ENCODE measurements around the gene ATG9B.

Gene ATG9B

GRCh38 chr7:150977382-150978125 lies 46.7 kb downstream of the ATG9B start:
- no peak for DNase-seq

- no peak for DNase-seq
Measured at GRCh38 chr7:150976529-150977381, 47.5 kb downstream of the ATG9B start.

DNA sequence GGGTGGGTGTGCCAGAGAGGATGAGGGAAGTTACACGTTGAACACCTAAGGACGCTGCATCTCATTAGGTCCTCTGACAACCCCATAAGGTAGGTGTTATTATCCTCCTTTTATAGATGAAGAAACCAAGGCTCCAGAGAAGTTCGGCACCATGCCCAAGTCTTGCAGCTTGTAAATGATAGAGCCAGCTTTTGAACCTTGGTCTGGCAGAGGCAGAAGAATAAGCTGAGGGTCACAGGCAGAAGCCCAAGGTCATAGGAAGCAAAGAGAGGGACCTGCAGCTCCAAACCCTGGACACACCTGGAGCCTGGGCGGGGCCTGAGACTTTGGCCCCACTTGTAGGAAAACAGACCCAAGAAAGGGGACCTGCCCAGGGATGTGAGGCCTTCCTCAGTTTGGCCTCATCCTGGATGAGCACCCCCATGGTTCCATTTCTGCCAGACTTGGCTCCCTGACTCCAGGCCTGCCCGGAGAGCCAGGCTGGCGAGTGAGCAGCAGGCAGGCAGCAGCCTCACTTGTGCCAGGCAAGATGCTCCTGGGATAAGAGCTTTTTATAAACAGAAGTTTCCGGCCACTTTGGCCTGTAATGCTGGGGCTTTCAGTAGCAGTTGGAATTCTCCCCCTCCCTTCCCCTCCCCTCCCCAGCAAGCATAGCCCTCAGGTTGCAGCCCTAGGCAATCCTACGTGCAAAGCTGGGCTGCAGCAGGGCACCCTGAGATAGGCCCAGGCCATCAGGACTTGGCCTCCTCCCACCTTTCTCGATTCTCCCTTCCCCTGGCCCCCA lies 48.6 kb downstream of the ATG9B start:
- no peak for DNase-seq

DNA sequence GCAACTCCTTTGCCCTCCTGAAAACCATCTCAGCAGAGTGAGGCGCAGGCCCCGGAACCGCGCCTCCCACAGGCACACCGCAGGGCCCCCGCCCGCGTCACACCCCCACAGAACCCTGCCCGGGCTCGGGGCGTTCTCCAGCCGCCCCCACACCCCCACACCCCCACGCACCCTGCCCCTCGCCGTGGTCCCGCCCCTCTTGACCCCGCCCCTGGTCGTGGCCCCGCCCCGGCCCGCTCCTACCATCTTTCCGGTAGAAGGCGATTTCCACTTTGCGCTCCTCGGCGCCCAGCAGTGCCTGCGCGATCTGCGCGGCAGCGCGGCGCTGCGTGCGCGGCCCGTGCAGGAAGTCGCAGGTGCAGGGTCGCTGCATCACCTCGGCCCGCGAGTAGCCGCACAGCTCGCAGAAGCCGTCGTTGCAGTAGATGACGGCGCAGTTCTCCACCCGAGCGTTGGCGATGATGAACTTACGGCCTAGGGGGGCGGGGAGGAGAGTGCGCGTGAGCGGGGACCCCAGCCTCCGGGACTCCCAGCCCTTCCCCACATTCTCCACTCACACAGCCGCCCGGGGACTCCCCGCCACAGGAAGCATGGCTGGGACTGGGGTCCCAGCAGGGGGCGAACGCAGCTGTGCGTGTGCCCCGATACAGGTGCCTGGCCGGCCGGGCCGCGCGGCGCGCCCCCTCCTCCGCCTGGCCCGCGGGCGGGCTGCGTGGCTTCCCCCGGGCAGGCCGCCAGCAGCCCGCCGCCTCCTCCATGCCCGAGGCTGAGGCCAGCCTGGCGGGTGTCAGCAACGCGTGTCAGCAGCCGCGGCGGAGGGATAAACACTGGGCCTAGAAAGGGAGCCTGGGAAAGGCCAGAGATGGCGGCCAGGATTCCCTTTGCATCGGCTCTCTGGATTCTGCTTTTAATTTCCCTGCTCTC lies 49.6 kb downstream of the ATG9B start:
- no peak for DNase-seq

DNA sequence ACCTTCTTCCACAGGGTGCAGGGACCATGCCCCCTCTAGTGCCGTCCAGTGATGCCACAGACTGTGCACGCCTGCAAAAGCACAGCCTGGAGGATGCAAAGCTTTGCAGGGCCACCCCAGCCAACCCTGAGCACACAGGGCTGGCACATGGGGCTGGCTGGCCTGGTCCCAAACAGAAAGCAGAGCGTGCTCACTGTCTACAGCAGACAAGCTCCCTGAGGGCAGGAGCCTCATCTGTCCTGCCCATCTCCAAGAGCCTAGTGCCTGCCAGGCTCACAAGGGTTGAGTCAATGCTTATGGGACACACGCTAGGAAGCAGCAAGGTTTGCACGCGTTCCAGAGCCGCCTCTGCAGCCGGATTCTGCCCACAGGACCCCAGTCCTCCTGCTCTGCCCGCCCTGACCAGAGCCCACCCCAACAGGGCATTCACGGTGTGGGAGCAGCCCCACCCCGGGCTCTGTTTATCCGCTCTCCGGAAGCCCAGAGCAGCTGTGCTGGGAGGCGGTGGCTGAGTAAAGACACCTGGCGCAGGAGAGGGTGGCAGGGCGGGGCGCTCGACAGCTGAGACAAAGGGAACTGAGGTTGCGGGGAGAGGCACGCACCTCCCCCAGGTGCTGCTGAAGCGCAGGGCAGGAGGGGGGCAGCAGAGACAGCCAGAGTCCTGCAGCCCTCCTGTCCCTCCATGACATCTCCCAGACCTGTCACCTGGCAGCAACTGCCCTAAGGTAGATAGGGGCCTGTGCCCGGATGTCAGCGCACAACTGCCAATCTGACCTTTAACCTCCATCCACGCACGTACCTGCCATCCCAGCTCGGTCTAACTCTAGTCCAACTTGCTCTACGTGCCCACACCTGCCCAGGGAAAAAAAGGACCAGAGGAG lies 50.5 kb downstream of the ATG9B start:
- no peak for DNase-seq

DNA sequence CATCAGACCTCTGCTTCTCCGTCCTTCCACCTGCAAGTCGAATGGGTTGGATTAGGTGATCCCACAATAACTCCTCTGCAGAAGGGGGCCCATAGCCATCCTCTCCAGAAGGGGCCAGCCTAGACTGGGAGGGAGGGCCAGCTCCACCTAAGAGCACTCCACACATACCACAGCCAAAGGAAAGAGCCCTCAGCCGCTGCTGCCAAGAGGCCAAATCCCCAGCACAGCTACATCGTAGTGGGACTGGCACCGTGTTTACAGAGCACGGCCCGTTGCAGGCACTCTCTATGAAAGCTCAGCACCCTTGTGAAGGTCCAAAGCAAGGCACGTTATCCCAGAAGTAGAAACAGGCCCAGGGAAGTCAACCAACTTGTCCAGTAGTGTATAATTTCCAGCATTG lies 51.6 kb downstream of the ATG9B start:
- no peak for DNase-seq

- DNase-seq, result no peak
Measured at GRCh38 chr7:150972023-150972468, 52.2 kb downstream of the ATG9B start.

DNA sequence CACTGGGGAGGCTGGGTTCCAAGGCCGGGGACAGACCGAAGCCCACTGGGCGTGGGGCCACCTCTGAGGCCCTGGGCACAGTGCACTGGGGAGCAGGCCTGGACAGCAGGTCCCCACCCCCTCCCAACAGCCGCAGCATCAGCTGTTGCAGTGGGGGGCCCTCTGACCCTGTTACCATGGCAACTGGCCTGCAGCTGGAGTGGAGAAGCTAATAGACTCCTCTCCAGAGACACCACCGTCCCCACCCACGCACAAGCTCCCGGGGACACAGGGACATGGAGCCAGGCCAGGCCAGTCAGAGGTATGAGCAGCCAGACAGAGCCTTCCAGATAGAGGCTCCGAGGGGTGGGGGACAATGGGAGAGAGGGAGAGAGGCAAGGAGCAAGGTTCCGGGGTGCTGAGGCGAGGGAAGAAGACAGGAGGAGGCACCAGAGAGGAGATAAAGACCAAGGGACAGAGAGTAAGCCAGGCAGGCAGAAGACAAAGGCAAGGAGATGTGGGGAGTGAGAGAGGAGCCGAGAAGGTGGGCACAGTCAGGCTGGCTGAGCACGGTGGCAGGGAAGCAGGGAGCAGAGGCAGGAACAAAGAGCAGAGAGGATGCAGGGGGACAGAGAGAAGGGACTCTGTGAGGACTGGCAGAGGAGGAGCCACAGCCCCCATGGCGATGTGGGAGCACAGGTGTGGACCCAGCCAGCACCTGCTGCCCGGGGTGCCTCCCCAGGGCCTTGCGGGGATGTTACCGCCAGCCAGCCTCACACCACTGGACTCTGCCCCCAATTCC lies 52.9 kb downstream of the ATG9B start:
- DNase-seq, result no peak

GRCh38 chr7:150970424-150970823 lies 53.9 kb downstream of the ATG9B start:
- no peak for DNase-seq

DNA sequence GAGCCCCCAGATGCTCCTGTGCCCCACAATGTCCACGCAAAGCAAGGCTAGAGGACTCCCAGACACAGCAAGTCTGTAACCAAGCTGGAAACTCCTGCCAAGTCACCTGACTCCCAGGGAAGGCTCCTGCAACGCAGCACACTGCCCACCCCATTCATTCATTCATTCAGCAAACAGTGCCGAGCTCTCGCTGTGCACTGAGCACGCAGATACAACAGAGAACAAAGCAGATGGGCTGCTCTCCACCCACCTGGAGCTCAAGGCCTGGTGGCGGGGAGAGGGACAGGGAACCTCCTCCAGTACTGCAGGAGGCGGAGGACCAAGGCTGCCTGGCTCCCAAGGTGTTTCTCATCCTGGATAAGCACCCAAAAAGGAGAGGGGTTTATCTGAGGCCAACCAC lies 54.8 kb downstream of the ATG9B start:
- no peak for DNase-seq

DNA sequence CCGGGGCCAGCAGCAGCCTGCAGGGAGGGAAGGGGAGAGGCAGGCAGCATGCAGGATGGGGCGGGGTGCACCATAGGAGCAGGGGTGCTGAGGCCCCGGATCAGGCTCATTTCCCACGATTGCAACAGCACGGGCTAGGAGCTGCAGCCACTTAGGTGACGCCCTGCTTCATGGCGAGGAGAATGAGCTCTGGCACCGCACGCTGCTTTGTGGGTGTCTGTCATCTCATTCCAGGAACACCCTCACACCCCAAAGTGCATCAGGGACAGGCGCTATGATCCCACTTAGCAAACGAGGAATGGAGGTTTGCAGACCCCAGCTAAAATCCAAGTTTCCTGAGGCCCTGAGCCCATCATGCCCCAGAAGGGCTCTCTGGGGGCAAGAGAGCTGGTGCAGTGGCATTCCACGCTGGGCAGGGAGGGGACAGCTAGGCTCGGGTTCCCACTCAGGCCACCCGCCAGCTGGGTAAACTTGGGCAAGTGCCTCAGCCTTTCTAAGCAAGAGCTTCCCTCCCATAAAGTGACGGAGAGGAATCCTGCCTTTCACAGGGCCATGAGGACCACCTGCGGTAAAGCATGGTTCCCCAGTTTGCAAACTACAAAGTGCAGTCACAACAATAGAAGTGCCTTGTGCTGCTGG lies 55.4 kb downstream of the ATG9B start:
- DNase-seq, result no peak

- DNase-seq, result no peak
Measured at GRCh38 chr7:150968056-150968733, 56.1 kb downstream of the ATG9B start.

DNA sequence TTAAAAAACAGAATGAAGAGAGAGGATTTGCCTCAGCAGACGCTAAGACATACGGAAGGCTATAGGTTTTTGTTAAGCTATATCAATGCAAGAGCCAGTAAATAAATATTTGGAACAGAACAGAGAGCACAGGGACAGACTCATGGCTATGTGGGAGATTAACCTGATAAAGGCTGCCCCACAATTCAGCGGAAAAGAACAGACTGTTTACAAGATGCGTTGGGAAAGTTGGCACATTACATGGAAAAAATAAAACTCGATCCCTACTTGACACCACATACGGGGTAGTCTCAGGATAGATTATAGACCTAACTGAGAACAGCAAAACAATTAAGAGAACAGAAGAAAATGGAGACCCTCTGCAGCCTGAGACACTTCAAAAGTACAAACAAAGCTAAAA lies 56.9 kb downstream of the ATG9B start:
- no peak for DNase-seq

DNA sequence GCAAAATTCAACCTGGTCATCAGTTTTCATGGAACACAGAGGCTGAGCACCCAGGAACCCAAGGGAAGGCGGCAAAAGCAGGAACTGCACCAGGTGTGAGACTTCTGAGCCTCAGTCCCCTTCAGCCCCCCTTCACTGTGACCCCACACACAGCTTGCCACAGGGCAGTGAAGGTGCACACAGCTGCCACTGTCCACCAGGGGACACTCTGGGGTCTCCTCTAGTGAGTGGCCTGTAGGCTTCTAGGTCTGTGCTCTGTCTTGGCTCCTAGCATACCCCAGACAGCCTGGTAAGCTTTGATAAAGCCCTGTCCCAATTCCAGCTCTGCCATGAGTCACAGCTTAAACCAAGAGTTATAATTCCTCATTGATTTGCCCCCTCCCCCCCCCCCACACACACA lies 58.3 kb downstream of the ATG9B start:
- no peak for DNase-seq

- no peak for DNase-seq
Measured at GRCh38 chr7:150965273-150965830, 58.9 kb downstream of the ATG9B start.

Measured in fibroblast of skin of right quadriceps (primary cell).